H1 (cell line): Measurements from ENCODE around the gene NCBP2. TPM values are rescaled to one million over a fixed set of nuclear protein-coding genes. Genes with fewer than 3 reads are reported as not detected.

Experiments
- CTCF ChIA-PET: fragments of 300-600 bp; sonication (Branson Sonifier 250); formaldehyde crosslinking; loops from one replicate; lab custom pipeline; 2021; ENCODE audit not compliant: partially characterized antibody; lab: Charles Lee
- POLR2A ChIA-PET: fragments of 300-600 bp; sonication (Branson Sonifier 250); formaldehyde crosslinking; loops from one replicate; lab custom pipeline; 2021; ENCODE audit warnings: inconsistent platforms; ENCODE audit not compliant: partially characterized antibody; lab: Charles Lee
- DNase-seq, 2 experiments: peaks; one replicate each; pipeline versions ENCODE4 v3.0.0 to v3.0.0-alpha.2; 2010 to 2022; ENCODE audit warnings: low spot score in 2 of 2, low read depth in 1 of 2, mixed read lengths in 1 of 2
- FAIRE-seq: peaks from 2 replicates; lab custom pipeline; 2011; peaks lifted over from hg19 to GRCh38; lab: Jason Lieb, UNC
- H2AFZ ChIP-seq: 2 replicates; pipeline ENCODE4 v1.8.1; 2012; ENCODE audit warnings: low read length, inconsistent platforms
- H2AK5ac ChIP-seq: 2 replicates; pipeline ENCODE4 v1.6.1; 2013; ENCODE audit warnings: low read depth, low read length
- H2BK120ac ChIP-seq: replicated peaks from 2 replicates; pipeline ENCODE3; 2013; ENCODE audit warnings: low read depth, low read length, inconsistent platforms
- H2BK12ac ChIP-seq: 2 replicates; pipeline ENCODE4 v1.6.1; 2013; ENCODE audit warnings: low read depth, low read length
- H2BK15ac ChIP-seq: 2 replicates; pipeline ENCODE4 v1.6.1; 2013; ENCODE audit warnings: low read length
- H2BK20ac ChIP-seq: 2 replicates; pipeline ENCODE4 v1.6.1; 2013; ENCODE audit warnings: low read length
- H2BK5ac ChIP-seq: 2 replicates; pipeline ENCODE4 v1.6.1; 2013; ENCODE audit warnings: low read depth, low read length
- H3K14ac ChIP-seq: 2 replicates; pipeline ENCODE4 v1.6.1; 2013; ENCODE audit warnings: inconsistent platforms; ENCODE audit not compliant: insufficient read length
- H3K18ac ChIP-seq: 2 replicates; pipeline ENCODE4 v1.6.1; 2013; ENCODE audit warnings: low read length; ENCODE audit errors: extremely low read depth
- H3K23ac ChIP-seq: 2 replicates; pipeline ENCODE4 v1.6.1; 2013; ENCODE audit warnings: inconsistent platforms; ENCODE audit not compliant: insufficient read length
- H3K23me2 ChIP-seq: 2 replicates; pipeline ENCODE4 v1.6.1; 2013; ENCODE audit warnings: low read depth, low read length
- H3K27ac ChIP-seq: 2 replicates; pipeline ENCODE4 v1.6.1; 2011; ENCODE audit warnings: low read depth, low read length, inconsistent platforms
- H3K27me3 ChIP-seq, 4 experiments: replicated peaks in 1 of 4; 1 replicate in 1 of 4; 2 replicates in 3 of 4; pipeline versions ENCODE4 v1.6.1 to v1.8.1; 2011 to 2013; ENCODE audit warnings: low read length in 3 of 4, mild to moderate bottlenecking in 3 of 4, inconsistent platforms in 2 of 4, mixed read lengths in 2 of 4, moderate library complexity in 1 of 4; ENCODE audit not compliant: control insufficient read depth in 3 of 4, insufficient read depth in 3 of 4; ENCODE audit errors: extremely low read depth in 1 of 4
- H3K36me3 ChIP-seq, 4 experiments: 2 replicates each; pipeline versions ENCODE4 v1.6.1 to v1.8.1; 2011 to 2013; ENCODE audit warnings: mild to moderate bottlenecking in 4 of 4, low read length in 3 of 4, moderate library complexity in 2 of 4, control low read depth in 1 of 4, inconsistent platforms in 1 of 4; ENCODE audit not compliant: insufficient read depth in 4 of 4, control insufficient read depth in 2 of 4
- H3K4ac ChIP-seq: replicated peaks from 2 replicates; pipeline ENCODE3; 2013; ENCODE audit warnings: low read length, low read depth, mixed read lengths, inconsistent platforms; ENCODE audit not compliant: insufficient read length
- H3K4me1 ChIP-seq, 4 experiments: replicated peaks in 1 of 4; 1 replicate in 1 of 4; 2 replicates in 3 of 4; pipeline versions ENCODE4 v1.6.1 to v1.8.1; 2011 to 2013; ENCODE audit warnings: low read length in 3 of 4, inconsistent platforms in 2 of 4, mixed read lengths in 1 of 4; ENCODE audit not compliant: insufficient read depth in 4 of 4, control insufficient read depth in 3 of 4
- H3K4me2 ChIP-seq, 2 experiments: 2 replicates each; pipeline versions ENCODE4 v1.6.1 to v1.8.1; 2011 to 2013; ENCODE audit warnings: low read depth in 2 of 2, low read length in 2 of 2, control low read depth in 1 of 2, inconsistent platforms in 1 of 2, mild to moderate bottlenecking in 1 of 2; ENCODE audit not compliant: insufficient read depth in 1 of 2
- H3K4me3 ChIP-seq, 4 experiments: fragments of 200-600, 300-600 bp in 1 of 4; sonication (generic), shearing (Covaris generic), sonication (Bioruptor Twin) in 1 of 4; 2 replicates each; pipeline versions ENCODE4 v1.5.1 to v1.8.1; 2011 to 2016; ENCODE audit warnings: low read length in 4 of 4, low read depth in 3 of 4, control low read depth in 2 of 4, inconsistent platforms in 2 of 4, mild to moderate bottlenecking in 2 of 4, mixed read lengths in 1 of 4, moderate library complexity in 1 of 4; ENCODE audit not compliant: insufficient read depth in 2 of 4; ENCODE audit errors: extremely low read depth in 1 of 4
- H3K56ac ChIP-seq: replicated peaks from 2 replicates; pipeline ENCODE3; 2013; ENCODE audit warnings: low read depth, mild to moderate bottlenecking, mixed read lengths, low read length, inconsistent platforms; ENCODE audit not compliant: insufficient read length
- H3K79me1 ChIP-seq: 2 replicates; pipeline ENCODE4 v1.6.1; 2013; ENCODE audit warnings: low read depth, low read length, control low read depth
- H3K79me2 ChIP-seq, 2 experiments: 2 replicates each; pipeline versions ENCODE4 v1.6.1 to v1.8.1; 2012 to 2013; ENCODE audit warnings: low read length in 2 of 2, mild to moderate bottlenecking in 2 of 2, inconsistent platforms in 1 of 2; ENCODE audit not compliant: insufficient read depth in 2 of 2, control insufficient read depth in 1 of 2
- H3K9ac ChIP-seq, 4 experiments: replicated peaks in 1 of 4; 1 replicate in 1 of 4; 2 replicates in 3 of 4; pipeline versions ENCODE4 v1.6.1 to v1.8.1; 2011 to 2013; ENCODE audit warnings: low read depth in 3 of 4, low read length in 3 of 4, control low read depth in 2 of 4, mild to moderate bottlenecking in 2 of 4, moderate library complexity in 2 of 4, inconsistent platforms in 1 of 4; ENCODE audit errors: extremely low read depth in 1 of 4
- H3K9me3 ChIP-seq, 2 experiments: 2 replicates each; pipeline versions ENCODE4 v1.6.1 to v1.8.1; 2012 to 2013; ENCODE audit warnings: mild to moderate bottlenecking in 2 of 2, moderate library complexity in 2 of 2, control low read depth in 1 of 2, inconsistent platforms in 1 of 2, low read depth in 1 of 2, low read length in 1 of 2, mixed read lengths in 1 of 2; ENCODE audit not compliant: insufficient read depth in 2 of 2
- H4K20me1 ChIP-seq, 2 experiments: replicated peaks in 1 of 2; 2 replicates each; pipeline versions ENCODE3 to v1.8.1; 2011 to 2013; ENCODE audit warnings: inconsistent platforms in 2 of 2, low read length in 2 of 2, mild to moderate bottlenecking in 1 of 2; ENCODE audit not compliant: insufficient read depth in 2 of 2, control insufficient read depth in 1 of 2
- H4K5ac ChIP-seq: 2 replicates; pipeline ENCODE4 v1.6.1; 2013; ENCODE audit warnings: low read length, low read depth, mixed read lengths, inconsistent platforms; ENCODE audit not compliant: insufficient read length
- H4K8ac ChIP-seq: 2 replicates; pipeline ENCODE4 v1.8.0; 2013; ENCODE audit warnings: mild to moderate bottlenecking, moderate library complexity, low read length, inconsistent platforms; ENCODE audit not compliant: insufficient read depth; ENCODE audit errors: extremely low read depth
- H4K91ac ChIP-seq: replicated peaks from 2 replicates; pipeline ENCODE3; 2013; ENCODE audit warnings: low read length, mixed read lengths, inconsistent platforms; ENCODE audit not compliant: insufficient read length
- NRF1 ChIP-seq: IDR thresholded peaks from 2 replicates; pipeline ENCODE4 v1.6.1; 2011; ENCODE audit warnings: mild to moderate bottlenecking, low read depth, low read length, improper control_type of control experiment
- SP2 ChIP-seq: IDR thresholded peaks from 2 replicates; pipeline ENCODE4 v1.6.1; 2012; ENCODE audit warnings: mild to moderate bottlenecking, low read length, inconsistent platforms
- ZNF274 ChIP-seq: IDR thresholded peaks from 2 replicates; pipeline ENCODE4 v1.7.0; 2012; ENCODE audit warnings: low read length, borderline replicate concordance; ENCODE audit errors: extremely low read depth
- WGBS, 2 experiments: shearing (Covaris generic) in 1 of 2; methylation state at CpG; one replicate each; pipeline versions ENCODE4 v1.1.6 to v1.1.7; 2013 to 2015; ENCODE audit warnings: low lambda C conversion rate in 2 of 2, mixed read lengths in 2 of 2, inconsistent platforms in 1 of 2, low coverage in 1 of 2, missing lambda C conversion rate in 1 of 2; ENCODE audit not compliant: insufficient replicate concordance in 2 of 2, insufficient coverage in 1 of 2, insufficient read length in 1 of 2; ENCODE audit errors: extremely low coverage in 1 of 2, missing lambda C conversion rate in 1 of 2; 5-methylcytosine and 5-hydroxymethylcytosine counted together
- polyA plus RNA-seq, 7 experiments: library from polyadenylated mRNA; depleted of rRNA in 3 of 7; stranded (reverse) in 5 of 7; unstranded in 2 of 7; fragments of >200 nt in 5 of 7; fragments of 200-250 nt in 2 of 7; gene quantifications; 1 replicate in 5 of 7; 2 replicates in 1 of 7; 4 replicates in 1 of 7; pipeline versions ENCODE4 v1.2.1 to v1.2.3, GENCODE V29; 2011 to 2013; ENCODE audit warnings: missing spikeins in 2 of 7, mixed read lengths in 2 of 7
- total RNA-seq: library from RNA; stranded (reverse); fragmentation: NEBNext Ultra II Directional; extraction: Animal tissue kit (Norgen Biotek cat#: 25700); gene quantifications from 2 replicates; pipeline ENCODE4 v1.2.1, GENCODE V29; 2021
- TF ChIP-seq, protein P1 (sequence below), 3 experiments: IDR thresholded peaks; 1 replicate in 2 of 3; 2 replicates in 1 of 3; pipeline versions ENCODE4 v1.5.1 to v1.6.1; 2011; ENCODE audit warnings: low read length in 3 of 3, mild to moderate bottlenecking in 3 of 3, inconsistent platforms in 2 of 3, low read depth in 1 of 3, moderate library complexity in 1 of 3; ENCODE audit not compliant: insufficient read depth in 1 of 3; ENCODE audit errors: control extremely low read depth in 1 of 3
- TF ChIP-seq, protein P2 (sequence below): IDR thresholded peaks from 2 replicates; pipeline ENCODE4 v1.6.1; 2012; ENCODE audit warnings: inconsistent platforms

Gene NCBP2
- total and polyA plus RNA-seq, 2 of the 8 experiments (the other 6 are each of a cell fraction or from before 2014, with no cell fraction given) = 34.1 to 100 TPM

DNA sequence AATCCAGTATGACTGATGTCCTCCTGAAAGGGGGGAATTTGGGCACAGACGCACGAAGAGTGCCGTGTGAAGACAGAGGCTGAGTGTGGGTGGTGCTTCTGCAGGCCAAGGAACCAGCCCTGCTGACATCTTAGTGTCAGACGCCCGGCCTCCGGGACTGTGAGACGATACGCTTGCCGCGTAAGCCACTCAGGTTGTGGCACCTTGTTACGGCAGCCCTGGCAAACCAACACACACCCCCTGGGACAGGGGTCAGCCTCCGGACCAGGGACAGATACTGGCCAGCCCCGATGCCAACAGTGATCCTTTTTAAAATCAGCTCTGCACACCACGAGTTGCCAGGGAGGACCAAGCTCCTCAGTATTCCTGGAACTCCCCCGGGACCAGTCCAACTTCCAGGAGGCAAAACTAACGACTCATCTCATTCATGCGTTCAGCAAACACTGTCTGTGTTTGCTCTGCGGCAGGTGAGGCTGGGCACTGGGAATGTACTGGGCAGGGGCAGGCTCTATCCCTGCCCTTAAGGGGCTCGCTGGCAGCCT lies 47.5 kb upstream of the NCBP2 start:
- Histone ChIP-seq H3K79me1 (no peaks in the 10 kb centered on the region), H4K20me1 (peaks cover 0 to 1% of the 10 kb centered on the region in 2 experiments), H3K4me3 (no peak overlapping the region), H3K4me2 (no peak overlapping the region), H2AK5ac (no peak overlapping the region), H3K23ac (no peak overlapping the region), H3K56ac (no peak overlapping the region), H2BK20ac (no peak overlapping the region; the same call in 1 of the 2 replicates), H2AFZ (no peak overlapping the region), H4K5ac (no peak overlapping the region), H3K27me3 (no peaks in the 10 kb centered on the region), H3K79me2 (no peaks in the 10 kb centered on the region), H2BK12ac (no peak overlapping the region), H3K23me2 (peaks cover 2% of the 10 kb centered on the region; the same call in 1 of the 2 replicates), H2BK120ac (no peak overlapping the region), H3K4ac (no peak overlapping the region), H3K36me3 (no peaks in the 10 kb centered on the region), H4K91ac (no peak overlapping the region), H3K4me1 (peaks cover 0 to 2% (median under 1%) of the 10 kb centered on the region in 4 experiments; a peak in 3 of 7 replicates), H3K9me3 (no peaks in the 10 kb centered on the region), H2BK5ac (no peak overlapping the region), H3K9ac (no peak overlapping the region), H3K14ac (no peak overlapping the region), H2BK15ac (no peak overlapping the region), H3K27ac (no peak overlapping the region), H4K8ac (no peak overlapping the region), H3K18ac (no peak overlapping the region)
- WGBS, 2 experiments = 92% methylated on average over 19 of the region's 19 CpGs; no CpG with 5 or more reads in 1 of the 2 experiments
- FAIRE-seq (no peak), DNase-seq (no peak)
- POLR2A ChIA-PET = interaction anchor here (0.6 kb wide), 1 partner anchor 48 kb away, joined by 3 read pairs; no protein-coding TSS in a partner anchor
- CTCF ChIA-PET = interaction anchor here (0.8 to 1.2 kb wide), 7 partner anchors 8 to 237 kb away, joined by 3 to 7 read pairs (median 3); partner anchors contain the start of gene MELTF
- TF ChIP-seq, protein P1, sequence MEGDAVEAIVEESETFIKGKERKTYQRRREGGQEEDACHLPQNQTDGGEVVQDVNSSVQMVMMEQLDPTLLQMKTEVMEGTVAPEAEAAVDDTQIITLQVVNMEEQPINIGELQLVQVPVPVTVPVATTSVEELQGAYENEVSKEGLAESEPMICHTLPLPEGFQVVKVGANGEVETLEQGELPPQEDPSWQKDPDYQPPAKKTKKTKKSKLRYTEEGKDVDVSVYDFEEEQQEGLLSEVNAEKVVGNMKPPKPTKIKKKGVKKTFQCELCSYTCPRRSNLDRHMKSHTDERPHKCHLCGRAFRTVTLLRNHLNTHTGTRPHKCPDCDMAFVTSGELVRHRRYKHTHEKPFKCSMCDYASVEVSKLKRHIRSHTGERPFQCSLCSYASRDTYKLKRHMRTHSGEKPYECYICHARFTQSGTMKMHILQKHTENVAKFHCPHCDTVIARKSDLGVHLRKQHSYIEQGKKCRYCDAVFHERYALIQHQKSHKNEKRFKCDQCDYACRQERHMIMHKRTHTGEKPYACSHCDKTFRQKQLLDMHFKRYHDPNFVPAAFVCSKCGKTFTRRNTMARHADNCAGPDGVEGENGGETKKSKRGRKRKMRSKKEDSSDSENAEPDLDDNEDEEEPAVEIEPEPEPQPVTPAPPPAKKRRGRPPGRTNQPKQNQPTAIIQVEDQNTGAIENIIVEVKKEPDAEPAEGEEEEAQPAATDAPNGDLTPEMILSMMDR (IDR thresholded peaks at IDR 0.05; ENCODE audit: control extremely low read depth in 1 of 3, insufficient read depth in 1 of 3, low read depth in 1 of 3, low read length in 3 of 3) = no peak
- TF ChIP-seq SP2 = no peak
- TF ChIP-seq ZNF274 = no peak
- no peak for TF ChIP-seq NRF1
- TF ChIP-seq, protein P2, sequence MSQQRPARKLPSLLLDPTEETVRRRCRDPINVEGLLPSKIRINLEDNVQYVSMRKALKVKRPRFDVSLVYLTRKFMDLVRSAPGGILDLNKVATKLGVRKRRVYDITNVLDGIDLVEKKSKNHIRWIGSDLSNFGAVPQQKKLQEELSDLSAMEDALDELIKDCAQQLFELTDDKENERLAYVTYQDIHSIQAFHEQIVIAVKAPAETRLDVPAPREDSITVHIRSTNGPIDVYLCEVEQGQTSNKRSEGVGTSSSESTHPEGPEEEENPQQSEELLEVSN = no peak
